Chondrocyte (in vitro differentiated cells): ENCODE data around the gene BAX. TPM values are rescaled to one million over a fixed set of nuclear protein-coding genes. Genes with fewer than 3 reads are reported as not detected.

ENCODE experiments used
- DNase-seq: peaks from one replicate; pipeline ENCODE4 v3.0.0; 2021; ENCODE audit warnings: mixed read lengths, low spot score
- H3K27ac Mint-ChIP-seq: one replicate; pipeline ENCODE4 v1.8.0; 2021; ENCODE audit warnings: mild to moderate bottlenecking, moderate library complexity, mixed read lengths; ENCODE audit not compliant: unreplicated experiment
- H3K27me3 Mint-ChIP-seq: 2 replicates; pipeline ENCODE4 v1.8.0; 2021; ENCODE audit warnings: low read depth, mixed read lengths
- H3K36me3 Mint-ChIP-seq: 2 replicates; pipeline ENCODE4 v1.8.0; 2021; ENCODE audit warnings: low read depth, mixed read lengths
- H3K4me1 Mint-ChIP-seq: 2 replicates; pipeline ENCODE4 v1.8.0; 2021; ENCODE audit warnings: low read depth, mild to moderate bottlenecking, mixed read lengths
- H3K4me3 Mint-ChIP-seq: one replicate; pipeline ENCODE4 v1.8.0; 2021; ENCODE audit warnings: mild to moderate bottlenecking, moderate library complexity, mixed read lengths; ENCODE audit not compliant: unreplicated experiment
- H3K9me3 Mint-ChIP-seq: 2 replicates; pipeline ENCODE4 v1.8.0; 2021; ENCODE audit warnings: low read depth, mixed read lengths
- CTCF ChIP-seq: fragments of 200-600 bp; sonication (generic); IDR thresholded peaks from 2 replicates; pipeline ENCODE4 v1.5.0; 2021; ENCODE audit warnings: antibody characterized with exemption, mild to moderate bottlenecking, moderate library complexity
- total RNA-seq: library from RNA; stranded (reverse); gene quantifications from 3 replicates; pipeline ENCODE4 v1.2.1, GENCODE V29; 2021

BAX gene
- total RNA-seq, 1 donor from 2014 or later = 161 TPM

GRCh38 chr19:48950830-48951519 lies 3.7 kb upstream of the BAX start:
- no peak for TF ChIP-seq CTCF
- H3K9me3 Mint-ChIP-seq = no peaks in the 10 kb centered on the region
- peaks cover 15% of the 10 kb centered on the region for H3K4me1 Mint-ChIP-seq
- H3K4me3 Mint-ChIP-seq = no peak overlapping the region
- H3K27me3 Mint-ChIP-seq = no peaks in the 10 kb centered on the region
- H3K27ac Mint-ChIP-seq = no peak overlapping the region
- no peaks in the 10 kb centered on the region for H3K36me3 Mint-ChIP-seq
- no peak for DNase-seq

- Mint-ChIP-seq H3K36me3 (peaks cover 7% of the 10 kb centered on the region), H3K27ac (no peak overlapping the region), H3K9me3 (no peaks in the 10 kb centered on the region), H3K27me3 (no peaks in the 10 kb centered on the region), H3K4me3 (no peak overlapping the region), H3K4me1 (peaks cover 23% of the 10 kb centered on the region)
- no peak for TF ChIP-seq CTCF
- no peak for DNase-seq
Observed at GRCh38 chr19:48953141-48953540, 1.5 kb upstream of the BAX start.

GRCh38 chr19:48953990-48954594 lies 583 bp upstream of the BAX start:
- no peak for TF ChIP-seq CTCF
- H3K27me3 Mint-ChIP-seq = no peaks in the 10 kb centered on the region
- H3K36me3 Mint-ChIP-seq = peaks cover 7% of the 10 kb centered on the region
- DNase-seq = no peak
- peak overlapping the region; percentile 85 for H3K4me3 Mint-ChIP-seq
- peak overlapping the region; percentile 84 for H3K27ac Mint-ChIP-seq
- peaks cover 21% of the 10 kb centered on the region for H3K4me1 Mint-ChIP-seq
- H3K9me3 Mint-ChIP-seq = no peaks in the 10 kb centered on the region

GRCh38 chr19:48955308-48955958 lies 758 bp downstream of the BAX start:
- Mint-ChIP-seq H3K27ac (peak overlapping the region; percentile 92), H3K4me1 (peaks cover 21% of the 10 kb centered on the region), H3K27me3 (no peaks in the 10 kb centered on the region), H3K4me3 (peak overlapping the region; percentile 85), H3K9me3 (no peaks in the 10 kb centered on the region), H3K36me3 (peaks cover 7% of the 10 kb centered on the region)
- DNase-seq = no peak
- no peak for TF ChIP-seq CTCF

GRCh38 chr19:48958006-48958405 lies 3.3 kb downstream of the BAX start:
- Mint-ChIP-seq H3K36me3 (peaks cover 13% of the 10 kb centered on the region), H3K4me3 (no peak overlapping the region), H3K27me3 (no peaks in the 10 kb centered on the region), H3K4me1 (peaks cover 37% of the 10 kb centered on the region), H3K27ac (peak overlapping the region; percentile 17), H3K9me3 (no peaks in the 10 kb centered on the region)
- no peak for DNase-seq
- TF ChIP-seq CTCF = no peak
